COLO668 (cell line): ENCODE measurements around the gene EP400.
"Not testable (repeated sequence)": the region's sequence is repeated elsewhere in the genome, so short reads cannot be mapped to it uniquely, and the experiment has no call there.

Experiments
- DNase-seq: peaks from one replicate; lab custom pipeline; 2025; ENCODE audit not compliant: unreplicated experiment; lab: John Stamatoyannopoulos, UW

Gene EP400

GRCh38 chr12:132043216-132043615 is 93.5 kb downstream of the EP400 start:
- DNase-seq, result no peak

GRCh38 chr12:132043770-132044467 is 94.2 kb downstream of the EP400 start:
- no peak for DNase-seq

GRCh38 chr12:132044661-132045412 is 95.1 kb downstream of the EP400 start:
- no peak for DNase-seq

GRCh38 chr12:132045751-132046150 is 96.0 kb downstream of the EP400 start:
- DNase-seq, result no peak

GRCh38 chr12:132046561-132046960 is 96.8 kb downstream of the EP400 start:
- DNase-seq, result no peak

- not testable (repeated sequence) for DNase-seq
Measured at GRCh38 chr12:132047630-132048029, 97.9 kb downstream of the EP400 start.

- no peak for DNase-seq
Measured at GRCh38 chr12:132049442-132049841, 99.7 kb downstream of the EP400 start.

- DNase-seq, result no peak
Measured at GRCh38 chr12:132049876-132050275, 100.1 kb downstream of the EP400 start.

GRCh38 chr12:132051718-132052117 is 102.0 kb downstream of the EP400 start:
- DNase-seq, result peak; percentile 0

GRCh38 chr12:132052196-132052932 is 102.6 kb downstream of the EP400 start:
- no peak for DNase-seq

GRCh38 chr12:132053338-132054330 is 103.9 kb downstream of the EP400 start:
- no peak for DNase-seq

- DNase-seq, result no peak
Measured at GRCh38 chr12:132054983-132055382, 105.2 kb downstream of the EP400 start.

GRCh38 chr12:132055535-132056096 is 105.9 kb downstream of the EP400 start:
- no peak for DNase-seq

GRCh38 chr12:132056320-132056719 is 106.6 kb downstream of the EP400 start:
- no peak for DNase-seq

GRCh38 chr12:132056951-132057350 is 107.2 kb downstream of the EP400 start:
- DNase-seq, result no peak

- no peak for DNase-seq
Measured at GRCh38 chr12:132057691-132058090, 107.9 kb downstream of the EP400 start.

- no peak for DNase-seq
Measured at GRCh38 chr12:132061197-132061596, 111.5 kb downstream of the EP400 start.

- DNase-seq, result no peak
Measured at GRCh38 chr12:132061641-132062430, 112.1 kb downstream of the EP400 start.

- DNase-seq, result no peak
Measured at GRCh38 chr12:132062481-132062880, 112.7 kb downstream of the EP400 start.
